Neural cell (in vitro differentiated cells): ENCODE data around the gene SGMS2.

Experiments
- CTCF ChIP-seq: fragments of 450-650 bp; IDR thresholded peaks from 2 replicates; pipeline ENCODE4 v1.5.1; 2014; ENCODE audit warnings: antibody characterized with exemption, mild to moderate bottlenecking, moderate library complexity; ENCODE audit not compliant: poor library complexity, severe bottlenecking
- EZH2 ChIP-seq: fragments of 200-600, 300-800 bp; shearing (Covaris generic), sonication (generic); IDR thresholded peaks from 2 replicates; pipeline ENCODE4 v1.6.1; 2014; ENCODE audit warnings: antibody characterized with exemption, low read length, borderline replicate concordance, mild to moderate bottlenecking; ENCODE audit not compliant: insufficient read depth, poor library complexity, severe bottlenecking
- POLR2AphosphoS5 ChIP-seq: IDR thresholded peaks from 2 replicates; pipeline ENCODE4 v1.6.1; 2012
- REST ChIP-seq: IDR thresholded peaks from 2 replicates; pipeline ENCODE4 v1.6.1; 2012; ENCODE audit warnings: borderline replicate concordance
- SMC3 ChIP-seq: fragments of 450-650 bp; conservative IDR thresholded peaks from 2 replicates; pipeline ENCODE4 v1.6.1; 2014; ENCODE audit warnings: antibody characterized with exemption, mild to moderate bottlenecking, moderate library complexity; ENCODE audit not compliant: poor library complexity

GRCh38 chr4:107931775-107932321, 107.1 kb downstream of the SGMS2 start:
- TF ChIP-seq EZH2 (no peak), SMC3 (no peak), CTCF (peak; percentile 19), REST (no peak), POLR2AphosphoS5 (no peak)
